Germinal center (tissue), 1 donor: ENCODE data around the gene UBP1.
A peak's percentile ranks its signal among the peaks of the same experiment; 100 is the strongest.
"Not testable (repeated sequence)": the region's sequence is repeated elsewhere in the genome, so short reads cannot be mapped to it uniquely, and the experiment has no call there.

Experiments used
- DNase-seq: peaks from one replicate; pipeline ENCODE4 v3.0.0; 2012; ENCODE audit warnings: mixed read lengths, low spot score

UBP1 gene

GRCh38 chr3:33440328-33441224 is at the start of gene UBP1:
Gene UBP1 (minus strand): TSS chr3:33440405. CDS start chr3:33439848, 557 bp downstream.
- DNase-seq: peak; percentile 99

GRCh38 chr3:33488683-33489082 is 48.5 kb upstream of the UBP1 start:
- DNase-seq: no peak

- no peak for DNase-seq
These were observed 48.0 kb upstream of the UBP1 start for GRCh38 chr3:33488246-33488645.

- no peak for DNase-seq
These were observed 41.9 kb upstream of the UBP1 start for GRCh38 chr3:33482111-33482521.

GRCh38 chr3:33474896-33475295 is 34.7 kb upstream of the UBP1 start:
- no peak for DNase-seq

- no peak for DNase-seq
These were observed 33.6 kb upstream of the UBP1 start for GRCh38 chr3:33473813-33474212.

GRCh38 chr3:33467786-33468185 is 27.6 kb upstream of the UBP1 start:
- DNase-seq: no peak

GRCh38 chr3:33461097-33461496 is 20.9 kb upstream of the UBP1 start:
- no peak for DNase-seq

GRCh38 chr3:33459577-33459976 is 19.4 kb upstream of the UBP1 start:
- DNase-seq: not testable (repeated sequence)

GRCh38 chr3:33458446-33458845 is 18.2 kb upstream of the UBP1 start:
- DNase-seq: no peak

GRCh38 chr3:33456756-33457155 is 16.6 kb upstream of the UBP1 start:
- no peak for DNase-seq

- DNase-seq: no peak
These were observed 13.1 kb upstream of the UBP1 start for GRCh38 chr3:33453331-33453761.

- not testable (repeated sequence) for DNase-seq
These were observed 11.8 kb upstream of the UBP1 start for GRCh38 chr3:33451994-33452393.

- no peak for DNase-seq
These were observed 7.8 kb upstream of the UBP1 start for GRCh38 chr3:33447958-33448357.

- DNase-seq: not testable (repeated sequence)
These were observed 7.0 kb upstream of the UBP1 start for GRCh38 chr3:33447256-33447625.

GRCh38 chr3:33442190-33442589 is 2.0 kb upstream of the UBP1 start:
- DNase-seq: no peak

- no peak for DNase-seq
These were observed 1.2 kb upstream of the UBP1 start for GRCh38 chr3:33441225-33441976.

- peak; percentile 66 for DNase-seq
These were observed 468 bp downstream of the UBP1 start for GRCh38 chr3:33439546-33440327.

- DNase-seq: no peak
These were observed 1.2 kb downstream of the UBP1 start for GRCh38 chr3:33438881-33439545.

GRCh38 chr3:33438284-33438668 is 1.9 kb downstream of the UBP1 start:
- no peak for DNase-seq

- DNase-seq: no peak
These were observed 2.5 kb downstream of the UBP1 start for GRCh38 chr3:33437556-33438283.
